G401.6 (cell line): ENCODE data around the gene ANKRD29.

Source experiments
- FAIRE-seq: peaks from 2 replicates; lab custom pipeline; 2012; peaks lifted over from hg19 to GRCh38; lab: Jason Lieb, UNC

ANKRD29 gene

GRCh38 chr18:23684515-23685197 is 21.9 kb upstream of the ANKRD29 start:
- FAIRE-seq: no peak

GRCh38 chr18:23683671-23684070 is 21.0 kb upstream of the ANKRD29 start:
- FAIRE-seq: no peak

- FAIRE-seq: no peak
Measured at GRCh38 chr18:23683155-23683554, 20.4 kb upstream of the ANKRD29 start.

- FAIRE-seq: no peak
Measured at GRCh38 chr18:23682472-23682871, 19.8 kb upstream of the ANKRD29 start.

GRCh38 chr18:23682045-23682444 is 19.3 kb upstream of the ANKRD29 start:
- FAIRE-seq: no peak

DNA sequence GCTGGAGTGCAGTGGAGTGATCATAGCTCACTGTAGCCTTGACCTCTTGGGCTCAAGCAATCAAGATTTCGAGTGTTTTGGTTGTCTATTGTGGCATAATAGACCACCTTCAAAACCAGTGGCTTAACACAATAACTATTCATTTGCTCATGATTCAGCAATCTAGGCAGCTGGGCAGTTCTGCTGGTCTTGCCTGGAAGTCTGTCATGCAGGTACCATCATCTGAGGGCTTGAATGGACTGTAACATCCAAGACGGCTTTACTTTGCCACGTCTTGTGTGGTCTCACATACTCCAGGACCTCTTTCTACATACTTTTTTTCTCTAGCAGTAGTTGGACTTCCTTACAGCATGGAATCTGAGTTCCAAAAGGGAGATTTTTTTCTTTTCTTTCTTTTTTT is 13.2 kb upstream of the ANKRD29 start:
- no peak for FAIRE-seq

DNA sequence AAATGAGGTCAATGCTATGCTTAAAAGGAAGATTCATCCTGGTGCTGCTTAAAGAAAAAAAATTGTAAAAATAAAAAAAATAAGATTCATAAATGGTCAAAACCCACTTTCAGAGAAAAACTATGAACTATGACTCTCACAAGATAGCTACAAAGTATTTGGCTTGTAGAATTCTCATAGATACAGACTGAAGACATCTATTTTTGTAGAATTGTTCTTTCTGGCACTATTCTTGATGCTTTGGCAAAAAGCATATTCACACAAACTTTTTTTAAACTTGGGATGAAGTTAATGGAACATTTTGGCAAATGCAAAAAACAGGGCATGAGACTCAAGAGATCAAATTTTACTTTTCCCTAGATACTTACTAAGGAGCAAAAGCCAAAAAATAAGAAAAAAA is 12.5 kb upstream of the ANKRD29 start:
- FAIRE-seq: no peak

GRCh38 chr18:23673725-23674124 is 11.0 kb upstream of the ANKRD29 start:
- FAIRE-seq: no peak

GRCh38 chr18:23671564-23671963 is 8.9 kb upstream of the ANKRD29 start:
- no peak for FAIRE-seq

DNA sequence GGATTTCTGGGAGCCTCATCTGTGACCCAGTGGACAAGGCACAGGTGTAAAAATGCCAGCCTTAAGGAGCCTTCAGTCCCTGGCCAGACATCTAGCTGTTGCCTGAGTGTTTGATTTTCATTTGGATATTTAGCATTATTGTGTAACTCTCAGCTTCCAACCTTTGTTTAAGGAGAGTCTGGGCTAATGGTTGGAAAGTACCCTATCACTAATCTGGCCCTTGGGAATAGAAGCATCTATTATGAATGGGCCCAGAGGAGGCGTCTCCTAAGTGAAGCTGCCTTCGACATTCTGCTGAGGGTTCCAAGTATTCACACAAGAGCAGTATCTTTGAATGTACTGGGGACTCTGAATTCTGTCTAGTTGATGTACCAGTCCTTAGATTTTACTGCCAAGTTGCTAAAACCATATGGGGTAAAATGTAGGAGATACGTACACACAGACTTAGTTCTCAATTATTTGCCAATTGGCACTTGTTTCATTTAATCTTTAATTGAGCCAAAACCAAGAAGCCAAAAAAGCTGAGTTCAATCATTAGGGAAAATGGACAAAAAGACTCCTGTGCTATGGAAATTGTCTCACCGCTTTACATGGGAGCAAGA is 7.2 kb upstream of the ANKRD29 start:
- no peak for FAIRE-seq

DNA sequence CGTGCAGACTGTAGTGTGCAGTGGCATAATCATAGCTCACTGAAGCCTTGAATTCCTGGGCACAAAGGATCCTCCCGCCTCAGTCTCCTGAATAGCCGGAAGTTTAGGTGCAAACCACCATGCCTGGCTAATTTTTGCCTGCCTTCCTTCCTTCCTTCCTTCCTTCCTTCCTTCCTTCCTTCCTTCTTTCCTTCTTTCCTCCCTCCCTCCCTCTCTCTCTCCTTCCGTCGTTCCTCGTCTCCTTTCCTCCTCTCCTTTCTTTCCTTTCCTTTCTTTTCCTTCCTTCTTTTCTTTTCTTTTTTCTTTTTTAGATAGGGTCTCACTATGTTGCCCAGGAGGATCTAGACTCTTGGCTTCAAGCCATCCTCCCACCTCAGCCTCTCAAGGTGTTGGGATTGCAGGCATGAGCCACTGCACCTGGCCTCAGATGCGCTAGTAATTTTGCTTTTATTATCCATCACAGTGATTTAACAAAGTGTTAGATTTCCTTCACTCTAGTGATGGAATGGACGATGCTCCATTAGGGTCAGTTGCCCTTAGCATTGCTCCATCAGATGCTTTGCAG is 6.6 kb upstream of the ANKRD29 start:
- no peak for FAIRE-seq

GRCh38 chr18:23668731-23669130 is 6.0 kb upstream of the ANKRD29 start:
- no peak for FAIRE-seq

DNA sequence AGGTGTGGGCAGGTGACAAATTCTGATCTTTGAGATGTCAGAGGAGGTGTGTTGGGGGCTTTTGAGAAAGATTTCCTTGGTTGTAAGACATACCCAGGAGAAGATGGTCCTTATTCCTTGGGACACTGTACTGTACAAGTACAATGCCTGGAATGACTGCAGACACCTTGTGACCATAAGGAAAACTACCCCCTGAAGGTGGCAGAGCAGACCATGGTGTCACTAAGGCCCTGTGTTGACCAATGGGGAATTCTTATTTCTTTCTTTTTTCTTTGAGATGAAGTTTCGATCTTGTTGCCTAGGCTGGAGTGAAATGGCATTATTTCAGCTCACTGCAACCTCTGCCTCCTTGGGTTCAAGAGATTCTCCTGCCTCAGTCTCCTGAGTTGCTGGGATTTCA is 4.4 kb upstream of the ANKRD29 start:
- FAIRE-seq: no peak

GRCh38 chr18:23664674-23665073 is 2.0 kb upstream of the ANKRD29 start:
- no peak for FAIRE-seq

- FAIRE-seq: no peak
Measured at GRCh38 chr18:23661735-23662308, 889 bp downstream of the ANKRD29 start.

DNA sequence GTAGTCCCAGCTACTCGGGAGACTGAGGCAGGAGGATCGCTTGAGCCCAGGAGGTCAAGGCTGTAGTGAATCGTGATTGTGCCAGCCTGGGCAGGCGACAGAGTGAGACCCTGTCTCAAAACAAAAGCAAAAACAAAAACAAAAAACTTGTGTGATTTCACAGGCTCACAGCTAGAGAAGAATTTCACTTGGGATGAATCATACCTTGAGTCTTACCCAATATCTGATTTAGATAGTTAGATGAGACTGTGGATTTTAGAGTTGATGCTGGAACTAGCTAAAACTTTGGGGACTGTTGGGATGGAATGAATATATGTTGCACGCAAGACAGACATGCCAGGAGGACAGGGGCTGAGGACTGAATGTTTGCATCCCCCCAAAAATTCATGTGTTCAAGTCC is 4.4 kb downstream of the ANKRD29 start:
- FAIRE-seq: no peak

DNA sequence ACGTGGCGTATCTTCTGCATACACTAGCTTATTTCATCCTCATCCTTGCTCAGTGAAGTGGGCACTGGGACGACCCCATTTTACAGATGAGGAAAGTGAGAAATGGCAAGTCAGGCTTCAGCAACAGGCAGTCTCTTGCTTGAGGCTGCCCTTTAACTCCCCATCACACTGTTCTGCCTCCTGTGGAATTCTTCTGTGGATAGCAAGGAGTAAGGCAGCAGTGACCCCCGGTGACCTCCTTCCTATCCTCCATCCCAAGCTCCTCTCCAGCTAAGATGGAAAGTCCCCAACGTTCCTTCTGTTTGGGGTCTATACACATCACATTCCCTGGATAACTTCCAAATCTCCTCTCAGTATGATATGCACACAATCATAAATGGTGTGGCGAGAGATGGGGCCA is 10.5 kb downstream of the ANKRD29 start:
- no peak for FAIRE-seq

DNA sequence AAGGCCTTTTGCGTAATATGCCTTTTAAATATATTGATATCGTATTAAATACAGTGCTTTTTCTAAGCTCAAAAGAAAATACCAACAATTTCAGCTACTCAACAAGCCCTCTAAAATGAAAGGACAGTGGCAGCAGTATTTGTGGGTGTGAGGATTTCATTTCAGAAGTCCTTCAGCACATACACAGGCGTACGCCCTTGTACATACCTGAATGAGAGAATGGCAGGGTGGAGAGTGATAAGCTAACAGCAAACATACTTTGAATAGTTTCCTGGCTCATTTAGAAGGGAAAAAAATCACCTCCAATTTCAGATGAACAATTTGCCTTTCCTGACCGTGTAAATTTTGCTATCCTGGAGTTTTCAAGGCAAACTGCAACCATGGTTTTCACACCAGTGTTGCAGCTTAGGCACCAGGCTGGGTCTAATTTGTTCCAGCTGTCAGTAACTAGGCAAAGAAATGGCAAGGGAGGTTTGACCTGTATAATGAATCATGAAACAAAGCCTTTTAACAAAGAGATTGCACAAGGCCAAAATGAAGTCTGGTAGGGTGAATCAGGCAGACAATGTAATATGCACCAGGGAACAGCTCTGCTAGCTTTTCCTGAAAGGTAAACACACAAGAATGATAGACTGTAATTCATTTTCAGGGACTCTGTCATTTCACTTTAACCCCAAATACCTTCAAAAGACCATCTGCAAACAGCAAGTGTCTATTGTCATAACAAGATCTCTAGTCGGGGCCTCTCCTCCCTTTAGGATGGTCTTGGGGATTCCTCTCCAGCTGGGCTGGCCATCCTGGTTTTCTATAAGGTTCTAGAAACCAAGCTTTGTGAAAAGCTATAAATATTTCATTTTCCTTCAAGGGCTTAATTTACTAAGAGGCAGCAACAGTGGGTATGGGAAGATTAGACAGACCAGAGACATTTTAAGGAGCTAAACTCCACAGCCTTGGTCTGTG is 11.5 kb downstream of the ANKRD29 start:
- FAIRE-seq: no peak

DNA sequence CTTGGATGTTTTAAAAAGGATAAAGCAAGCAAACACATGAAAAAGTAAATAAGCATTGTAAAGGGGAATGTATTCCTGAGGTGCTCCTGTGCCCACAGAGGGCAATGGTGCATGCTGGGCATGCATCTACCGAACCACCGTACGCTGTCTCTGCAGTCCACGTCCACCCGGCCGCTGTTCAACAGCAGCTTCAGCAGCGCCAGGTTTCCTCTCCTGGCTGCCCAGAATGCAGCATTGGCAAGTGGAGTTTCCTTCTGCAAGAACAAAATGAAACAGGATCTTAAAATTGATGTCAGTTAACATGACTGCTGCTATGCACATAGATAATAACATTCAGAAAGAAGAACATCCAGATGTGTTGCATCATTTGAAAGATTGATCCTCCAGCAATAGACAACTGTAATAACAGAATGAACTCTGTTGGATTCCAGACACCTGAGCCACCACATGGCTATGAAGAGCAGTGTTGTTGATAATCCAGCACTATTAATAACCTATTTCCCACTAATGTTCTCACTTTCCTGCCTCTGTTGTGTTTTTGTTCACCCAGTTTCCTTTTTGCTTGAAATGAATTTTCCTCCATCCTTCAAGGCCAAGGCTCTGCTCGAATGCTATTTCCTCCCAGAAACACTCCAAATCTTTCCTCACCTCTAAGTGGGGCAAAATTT is 13.6 kb downstream of the ANKRD29 start:
- FAIRE-seq: no peak

DNA sequence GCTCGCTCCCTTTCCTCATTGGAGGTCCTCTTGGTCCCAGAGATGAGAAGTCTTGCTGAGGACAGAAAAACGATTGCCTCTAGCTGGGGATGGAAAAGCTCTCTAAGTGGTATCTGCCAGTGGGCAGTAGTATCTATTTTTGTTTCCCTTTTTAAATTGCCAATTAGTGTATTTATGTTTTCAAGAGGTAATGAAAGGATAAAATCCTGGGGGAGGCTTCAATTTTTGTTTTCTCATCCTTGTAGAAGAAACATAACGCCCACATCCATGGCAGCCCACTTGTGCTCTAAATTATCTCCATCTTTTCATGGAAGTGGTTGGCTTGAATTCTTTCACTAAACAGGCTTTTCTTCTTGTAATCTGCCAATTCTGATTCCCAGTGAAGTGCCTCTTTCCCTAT is 14.3 kb downstream of the ANKRD29 start:
- FAIRE-seq: no peak

- no peak for FAIRE-seq
Measured at GRCh38 chr18:23646282-23646681, 16.4 kb downstream of the ANKRD29 start.
